GM18873 (cell line): Measurements from ENCODE around the gene STIMATE.

ENCODE experiments used
- ATAC-seq: cut with Tn5 transposase; IDR thresholded peaks from one replicate; pipeline ENCODE4 v1.9.1; 2021; ENCODE audit warnings: mild to moderate bottlenecking, moderate library complexity, moderate number of reproducible peaks; ENCODE audit not compliant: unreplicated experiment, low FRiP score

The STIMATE gene

GRCh38 chr3:52872245-52872644 lies 25.1 kb downstream of the STIMATE start:
- ATAC-seq, result no peak

- no peak for ATAC-seq
Observed at GRCh38 chr3:52871761-52872160, 25.6 kb downstream of the STIMATE start.

- ATAC-seq, result no peak
Observed at GRCh38 chr3:52870471-52870870, 26.9 kb downstream of the STIMATE start.

- no peak for ATAC-seq
Observed at GRCh38 chr3:52866427-52866826, 30.9 kb downstream of the STIMATE start.

GRCh38 chr3:52865994-52866393 lies 31.4 kb downstream of the STIMATE start:
- ATAC-seq, result no peak

- ATAC-seq, result no peak
Observed at GRCh38 chr3:52860424-52860768, 37.0 kb downstream of the STIMATE start.

DNA sequence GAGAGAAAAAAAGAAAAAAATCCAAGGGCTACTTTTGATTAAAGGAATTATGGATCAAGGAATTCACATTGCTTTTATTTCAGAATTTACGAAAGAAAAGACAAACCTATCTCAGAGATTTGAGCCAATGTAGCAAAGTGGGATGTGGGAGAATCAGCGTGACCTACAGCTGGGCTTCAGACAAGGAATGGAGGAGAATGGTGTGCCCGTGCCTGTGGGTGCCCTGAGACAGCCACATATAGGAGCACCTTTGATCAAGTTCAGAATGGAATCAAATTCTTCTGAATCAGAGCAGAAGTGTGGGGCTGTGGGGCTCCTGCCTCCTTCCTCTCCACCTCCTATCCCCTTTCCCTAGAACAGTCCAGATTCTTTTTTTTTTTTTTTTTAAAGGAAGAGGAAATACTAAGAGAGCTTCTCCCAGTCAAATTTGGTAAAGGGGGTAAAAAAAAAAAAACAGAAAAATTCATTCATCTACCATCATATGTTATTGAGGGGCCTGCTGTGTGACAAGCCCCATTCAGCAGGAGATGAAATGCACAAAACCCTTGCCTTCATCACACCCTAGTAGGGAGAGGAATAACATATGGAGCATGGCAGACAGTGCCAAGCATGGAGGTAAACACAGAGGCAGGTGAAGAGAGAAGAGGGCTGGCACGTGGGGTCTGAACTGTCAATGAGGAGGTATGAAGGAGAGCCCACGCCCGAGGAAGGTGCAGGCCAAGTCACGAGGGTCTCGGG lies 37.5 kb downstream of the STIMATE start:
- ATAC-seq, result no peak

DNA sequence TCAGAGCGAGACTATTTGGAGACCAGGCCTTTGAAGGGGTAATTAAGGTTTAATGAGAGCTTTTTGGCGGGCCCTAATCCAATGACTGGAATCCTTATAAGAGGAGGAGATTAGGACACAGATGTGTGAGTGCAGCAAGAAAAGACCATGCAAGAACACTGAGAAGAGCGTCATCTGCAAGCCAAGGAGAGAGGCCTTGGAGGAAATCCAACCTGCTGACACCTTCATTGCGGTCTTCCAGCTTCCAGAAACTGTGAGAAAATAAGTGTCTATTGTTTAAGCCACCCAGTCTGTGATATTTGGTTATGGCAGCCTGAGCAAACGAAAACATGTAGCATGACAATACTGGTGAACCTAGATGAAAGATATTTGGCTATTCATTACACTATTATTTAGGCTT lies 39.5 kb downstream of the STIMATE start:
- ATAC-seq, result no peak

GRCh38 chr3:52857133-52857532 lies 40.2 kb downstream of the STIMATE start:
- no peak for ATAC-seq

- no peak for ATAC-seq
Observed at GRCh38 chr3:52856666-52857065, 40.7 kb downstream of the STIMATE start.

DNA sequence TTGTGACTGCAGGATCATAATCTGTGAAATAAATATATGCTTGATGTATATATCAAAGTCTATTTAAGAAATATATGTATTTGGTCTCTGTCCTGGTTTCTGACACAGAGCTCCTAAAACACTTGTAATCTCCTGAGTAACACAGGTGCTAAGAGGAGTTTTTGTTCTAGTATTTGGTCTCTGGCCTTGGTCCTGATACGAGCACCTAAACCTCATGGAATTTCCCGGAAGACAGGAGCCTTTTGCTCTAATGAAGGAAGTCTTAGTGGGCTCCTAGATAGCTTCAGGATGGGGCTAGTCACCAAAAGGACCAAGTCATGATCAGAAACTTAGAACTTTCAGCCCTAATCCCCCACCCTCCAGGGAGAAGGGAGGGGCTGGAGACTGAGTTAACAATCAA lies 43.3 kb downstream of the STIMATE start:
- ATAC-seq, result no peak

DNA sequence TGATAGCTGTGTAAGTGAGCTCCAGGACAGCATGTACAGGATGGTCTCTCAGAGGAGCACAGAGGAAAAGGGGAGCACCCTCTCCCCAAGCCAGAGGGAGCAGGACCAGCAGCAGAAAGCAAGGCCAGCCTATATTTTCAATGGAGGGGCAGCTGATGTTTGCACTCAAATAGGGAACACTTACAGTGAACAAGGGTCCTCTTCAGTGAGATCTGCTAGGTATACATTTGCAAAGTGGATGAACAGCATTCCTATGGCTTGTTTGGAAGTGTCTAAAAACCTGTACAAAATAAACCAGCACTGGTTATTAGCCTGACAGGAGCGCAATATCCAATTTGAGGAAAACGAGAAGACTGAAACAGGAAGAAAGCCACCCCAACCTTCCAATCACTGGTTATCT lies 44.9 kb downstream of the STIMATE start:
- ATAC-seq, result no peak

DNA sequence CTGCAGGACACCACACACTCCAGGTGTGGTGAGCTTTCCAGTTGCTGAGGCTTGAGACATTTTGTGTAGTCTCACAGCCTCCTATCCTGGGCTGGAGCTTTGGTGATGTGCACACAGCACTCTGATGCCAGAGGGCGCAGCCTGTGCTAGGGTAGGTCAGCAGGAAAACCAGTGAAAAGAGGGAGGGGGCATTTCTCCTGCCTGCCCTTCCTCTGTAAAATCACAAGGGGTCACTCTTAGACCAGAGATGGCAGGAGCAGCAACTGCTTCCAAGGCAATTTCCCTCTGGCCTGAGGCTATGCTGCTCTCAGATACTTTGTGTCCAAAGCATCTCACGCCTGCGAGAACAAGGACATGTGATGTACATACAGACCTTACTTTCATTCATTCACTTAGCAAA lies 46.0 kb downstream of the STIMATE start:
- no peak for ATAC-seq

GRCh38 chr3:52849656-52850055 lies 47.7 kb downstream of the STIMATE start:
- no peak for ATAC-seq

GRCh38 chr3:52848617-52849016 lies 48.7 kb downstream of the STIMATE start:
- ATAC-seq, result no peak

- no peak for ATAC-seq
Observed at GRCh38 chr3:52847726-52848125, 49.6 kb downstream of the STIMATE start.

GRCh38 chr3:52847241-52847640 lies 50.1 kb downstream of the STIMATE start:
- no peak for ATAC-seq

DNA sequence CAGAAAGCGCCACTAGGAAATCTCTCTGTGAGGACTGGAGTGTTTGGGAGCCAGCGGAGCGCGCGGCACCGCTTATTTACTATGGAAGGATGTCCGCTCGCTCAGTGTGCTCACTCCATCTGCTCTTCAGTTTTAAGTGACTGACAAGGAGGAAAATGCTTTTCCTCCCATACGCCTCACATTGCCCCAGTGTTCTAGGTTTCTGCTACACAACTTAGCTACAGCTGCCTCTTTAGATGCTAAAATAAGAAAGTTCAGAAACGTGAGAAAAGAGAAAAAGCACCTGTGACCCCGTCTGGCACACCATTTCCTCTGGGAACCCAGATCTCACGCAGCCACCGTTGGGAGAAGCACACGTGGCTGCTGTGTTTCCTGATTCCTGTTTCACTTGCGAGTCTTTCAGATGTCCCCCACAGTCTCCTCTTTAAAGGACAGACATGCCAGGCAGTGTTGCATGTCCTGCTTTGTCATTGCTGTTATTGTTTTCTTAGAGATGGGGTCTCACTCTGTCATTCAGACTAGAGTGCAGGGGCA lies 50.8 kb downstream of the STIMATE start:
- ATAC-seq, result no peak

GRCh38 chr3:52845691-52846431 lies 51.5 kb downstream of the STIMATE start:
- ATAC-seq, result no peak

DNA sequence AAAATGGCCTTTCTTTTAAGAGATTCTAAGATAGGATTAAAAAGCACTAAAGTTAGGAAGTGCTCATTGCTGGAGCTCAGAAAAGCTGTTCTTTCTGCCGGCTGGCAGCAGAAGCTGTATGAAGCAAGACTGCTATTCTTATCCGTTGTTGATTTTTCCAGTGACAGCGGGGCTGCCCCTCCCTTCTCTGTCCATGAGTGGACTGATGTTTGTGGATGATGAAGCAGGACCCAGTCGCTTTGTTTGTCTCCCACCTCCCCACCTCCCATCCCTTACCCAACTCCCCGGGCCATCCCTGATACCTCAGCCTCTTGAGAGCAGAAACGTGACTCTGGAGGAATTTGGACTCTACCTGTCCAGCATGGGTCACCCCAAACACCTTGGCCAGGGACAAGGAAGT lies 52.2 kb downstream of the STIMATE start:
- ATAC-seq, result no peak

- no peak for ATAC-seq
Observed at GRCh38 chr3:52844290-52844975, 52.9 kb downstream of the STIMATE start.
